H9 (cell line): ENCODE measurements around the gene NEDD4L. TPM values are rescaled to one million over a fixed set of nuclear protein-coding genes. Genes with fewer than 3 reads are reported as not detected.

Experiments
- DNase-seq: peaks from one replicate; pipeline ENCODE4 v3.0.0-alpha.2; 2017
- H2AFZ ChIP-seq: one replicate; pipeline ENCODE4 v1.6.1; 2013; ENCODE audit warnings: mild to moderate bottlenecking, low read length, control low read depth, moderate library complexity
- H2AK5ac ChIP-seq: 2 replicates; pipeline ENCODE4 v1.6.1; 2013; ENCODE audit warnings: low read length, control low read depth, mixed read lengths; ENCODE audit not compliant: insufficient read length
- H2BK120ac ChIP-seq: one replicate; pipeline ENCODE4 v1.6.1; 2013; ENCODE audit warnings: low read depth, mild to moderate bottlenecking, low read length, control low read depth, inconsistent platforms; ENCODE audit not compliant: poor library complexity, severe bottlenecking
- H2BK12ac ChIP-seq: 2 replicates; pipeline ENCODE4 v1.6.1; 2013; ENCODE audit warnings: low read length, control low read depth, mixed read lengths, low read depth; ENCODE audit not compliant: insufficient read length
- H2BK15ac ChIP-seq: 2 replicates; pipeline ENCODE4 v1.6.1; 2013; ENCODE audit warnings: low read depth, low read length, control low read depth
- H2BK20ac ChIP-seq: one replicate; pipeline ENCODE4 v1.6.1; 2013; ENCODE audit warnings: low read depth, mild to moderate bottlenecking, low read length, control low read depth, inconsistent platforms; ENCODE audit not compliant: poor library complexity, severe bottlenecking
- H2BK5ac ChIP-seq: 2 replicates; pipeline ENCODE4 v1.6.1; 2013; ENCODE audit warnings: low read length, control low read depth, mixed read lengths; ENCODE audit not compliant: insufficient read length
- H3K14ac ChIP-seq: 2 replicates; pipeline ENCODE4 v1.6.1; 2013; ENCODE audit warnings: low read length, control low read depth; ENCODE audit not compliant: insufficient read depth
- H3K18ac ChIP-seq: 2 replicates; pipeline ENCODE4 v1.6.1; 2013; ENCODE audit warnings: low read depth, mild to moderate bottlenecking, mixed read lengths, low read length, control low read depth; ENCODE audit not compliant: insufficient read length
- H3K23ac ChIP-seq: 2 replicates; pipeline ENCODE4 v1.6.1; 2013; ENCODE audit warnings: low read length, control low read depth, mixed read lengths, low read depth; ENCODE audit not compliant: insufficient read length
- H3K23me2 ChIP-seq: 2 replicates; pipeline ENCODE4 v1.6.1; 2013; ENCODE audit warnings: low read depth, mild to moderate bottlenecking, mixed read lengths, low read length, control low read depth; ENCODE audit not compliant: insufficient read length, poor library complexity, severe bottlenecking
- H3K27ac ChIP-seq: 2 replicates; pipeline ENCODE4 v1.5.1; 2013; ENCODE audit warnings: low read length, control low read depth, mixed read lengths, low read depth; ENCODE audit not compliant: insufficient read length
- H3K27me3 ChIP-seq: 2 replicates; pipeline ENCODE4 v1.6.1; 2013; ENCODE audit warnings: low read length, control low read depth, inconsistent platforms; ENCODE audit not compliant: insufficient read depth
- H3K4ac ChIP-seq: 2 replicates; pipeline ENCODE4 v1.6.1; 2013; ENCODE audit warnings: low read depth, mild to moderate bottlenecking, control low read depth, inconsistent platforms, low read length, moderate library complexity
- H3K4me1 ChIP-seq: 2 replicates; pipeline ENCODE4 v1.6.1; 2013; ENCODE audit warnings: low read length, control low read depth, inconsistent platforms; ENCODE audit not compliant: insufficient read depth
- H3K4me2 ChIP-seq: 2 replicates; pipeline ENCODE4 v1.6.1; 2013; ENCODE audit warnings: low read length, control low read depth, mixed read lengths; ENCODE audit not compliant: insufficient read length, insufficient read depth
- H3K56ac ChIP-seq: 2 replicates; pipeline ENCODE4 v1.6.1; 2013; ENCODE audit warnings: low read depth, mild to moderate bottlenecking, mixed read lengths, low read length, control low read depth; ENCODE audit not compliant: insufficient read length
- H3K79me1 ChIP-seq: 2 replicates; pipeline ENCODE4 v1.6.1; 2013; ENCODE audit warnings: low read depth, mild to moderate bottlenecking, moderate library complexity, low read length, control low read depth, inconsistent platforms; ENCODE audit not compliant: insufficient read depth, poor library complexity, severe bottlenecking
- H3K79me2 ChIP-seq: 2 replicates; pipeline ENCODE4 v1.6.1; 2013; ENCODE audit warnings: low read length, control low read depth, inconsistent platforms; ENCODE audit not compliant: insufficient read depth
- H3K9ac ChIP-seq: 2 replicates; pipeline ENCODE4 v1.6.1; 2013; ENCODE audit warnings: low read length, control low read depth, mixed read lengths; ENCODE audit not compliant: insufficient read length; ENCODE audit errors: extremely low read depth
- H3K9me3 ChIP-seq: one replicate; pipeline ENCODE4 v1.6.1; 2013; ENCODE audit warnings: low read depth, low read length, inconsistent platforms; ENCODE audit not compliant: control insufficient read depth
- H3T11ph ChIP-seq: one replicate; pipeline ENCODE4 v1.6.1; 2013; ENCODE audit warnings: mild to moderate bottlenecking, low read length, control low read depth, inconsistent platforms
- H4K20me1 ChIP-seq: one replicate; pipeline ENCODE4 v1.6.1; 2013; ENCODE audit not compliant: control insufficient read depth, insufficient read length, insufficient read depth
- H4K5ac ChIP-seq: 2 replicates; pipeline ENCODE4 v1.6.1; 2013; ENCODE audit warnings: low read depth, mild to moderate bottlenecking, mixed read lengths, low read length, control low read depth; ENCODE audit not compliant: insufficient read length
- H4K8ac ChIP-seq: replicated peaks from 2 replicates; pipeline ENCODE4 v1.6.1; 2013; ENCODE audit warnings: low read length, control low read depth, mixed read lengths, low read depth; ENCODE audit not compliant: insufficient read length
- H4K91ac ChIP-seq: 2 replicates; pipeline ENCODE4 v1.6.1; 2013; ENCODE audit warnings: low read depth, mild to moderate bottlenecking, moderate library complexity, mixed read lengths, low read length, control low read depth; ENCODE audit not compliant: insufficient read length
- H3K27ac Mint-ChIP-seq, 3 experiments: 2 replicates in 2 of 3; 3 replicates in 1 of 3; pipeline ENCODE4 v1.8.0; 2020 to 2021; ENCODE audit warnings: mixed read lengths in 3 of 3, mild to moderate bottlenecking in 1 of 3, moderate library complexity in 1 of 3
- H3K27me3 Mint-ChIP-seq: 2 replicates; pipeline ENCODE4 v1.8.0; 2021; ENCODE audit warnings: low read depth, mild to moderate bottlenecking, moderate library complexity, mixed read lengths
- H3K36me3 Mint-ChIP-seq, 3 experiments: 2 replicates in 2 of 3; 3 replicates in 1 of 3; pipeline ENCODE4 v1.8.0; 2020 to 2021; ENCODE audit warnings: low read depth in 3 of 3, mixed read lengths in 3 of 3; ENCODE audit not compliant: insufficient read depth in 1 of 3
- H3K4me1 Mint-ChIP-seq, 2 experiments: 2 replicates each; pipeline ENCODE4 v1.8.0; 2020; ENCODE audit warnings: mixed read lengths in 2 of 2
- H3K4me3 Mint-ChIP-seq, 2 experiments: 2 replicates in 1 of 2; 3 replicates in 1 of 2; pipeline ENCODE4 v1.8.0; 2020 to 2021; ENCODE audit warnings: mild to moderate bottlenecking in 2 of 2, mixed read lengths in 2 of 2, moderate library complexity in 1 of 2
- H3K9me3 Mint-ChIP-seq, 2 experiments: 2 replicates in 1 of 2; 3 replicates in 1 of 2; pipeline ENCODE4 v1.8.0; 2020; ENCODE audit warnings: mild to moderate bottlenecking in 2 of 2, mixed read lengths in 2 of 2, moderate library complexity in 1 of 2
- WGBS: extraction: QIAGEN DNeasy Blood & Tissue Kit; methylation state at CpG from one replicate; pipeline ENCODE4 v1.1.7; 2013; ENCODE audit warnings: missing lambda C conversion rate, low lambda C conversion rate, mixed read lengths; ENCODE audit not compliant: insufficient read length; ENCODE audit errors: extremely low coverage; 5-methylcytosine and 5-hydroxymethylcytosine counted together
- total RNA-seq: library from RNA; stranded (reverse); gene quantifications from 2 replicates; pipeline ENCODE4 v1.2.1, GENCODE V29; 2021
- TF ChIP-seq, protein P1 (sequence below): fragments of 200-600 bp; sonication (generic); conservative IDR thresholded peaks from 3 replicates; pipeline ENCODE4 v1.8.0; 2021; ENCODE audit warnings: antibody characterized with exemption, mild to moderate bottlenecking

NEDD4L gene
- total RNA-seq, 1 experiment from 2014 or later = 76.3 TPM

- Histone ChIP-seq H3K23ac (no peak overlapping the region), H3K4me1 (peaks cover 2% of the 10 kb centered on the region; the same call in 1 of the 2 replicates), H3K18ac (no peak overlapping the region), H3K4ac (no peak overlapping the region), H4K5ac (no peak overlapping the region), H3K79me2 (peaks cover 3% of the 10 kb centered on the region; the same call in 1 of the 2 replicates), H3K27me3 (no peaks in the 10 kb centered on the region), H3K56ac (no peak overlapping the region), H2BK15ac (no peak overlapping the region), H2BK5ac (no peak overlapping the region), H3T11ph (no peak overlapping the region), H4K8ac (no peak overlapping the region), H3K14ac (no peak overlapping the region), H2AFZ (no peak overlapping the region), H2AK5ac (no peak overlapping the region), H4K91ac (no peak overlapping the region), H3K23me2 (no peaks in the 10 kb centered on the region), H3K9ac (no peak overlapping the region), H3K79me1 (peaks cover 3% of the 10 kb centered on the region), H2BK120ac (no peak overlapping the region), H3K4me2 (no peak overlapping the region), H2BK20ac (no peak overlapping the region), H2BK12ac (no peak overlapping the region), H3K9me3 (no peaks in the 10 kb centered on the region), H3K27ac (no peak overlapping the region), H4K20me1 (no peaks in the 10 kb centered on the region)
- Mint-ChIP-seq H3K27ac (peak overlapping the region in 1 of 3 experiments; percentile 69; a peak in 2 of 7 replicates), H3K4me1 (peaks cover 0 to 3% of the 10 kb centered on the region in 2 experiments; a peak in 1 of 4 replicates), H3K27me3 (no peaks in the 10 kb centered on the region), H3K36me3 (peaks cover 0 to 7% (median 0%) of the 10 kb centered on the region in 3 experiments; a peak in 3 of 7 replicates), H3K9me3 (no peaks in the 10 kb centered on the region), H3K4me3 (no peak overlapping the region)
- no CpG with 5 or more reads among the region's 19 CpGs for WGBS
- TF ChIP-seq, protein P1, sequence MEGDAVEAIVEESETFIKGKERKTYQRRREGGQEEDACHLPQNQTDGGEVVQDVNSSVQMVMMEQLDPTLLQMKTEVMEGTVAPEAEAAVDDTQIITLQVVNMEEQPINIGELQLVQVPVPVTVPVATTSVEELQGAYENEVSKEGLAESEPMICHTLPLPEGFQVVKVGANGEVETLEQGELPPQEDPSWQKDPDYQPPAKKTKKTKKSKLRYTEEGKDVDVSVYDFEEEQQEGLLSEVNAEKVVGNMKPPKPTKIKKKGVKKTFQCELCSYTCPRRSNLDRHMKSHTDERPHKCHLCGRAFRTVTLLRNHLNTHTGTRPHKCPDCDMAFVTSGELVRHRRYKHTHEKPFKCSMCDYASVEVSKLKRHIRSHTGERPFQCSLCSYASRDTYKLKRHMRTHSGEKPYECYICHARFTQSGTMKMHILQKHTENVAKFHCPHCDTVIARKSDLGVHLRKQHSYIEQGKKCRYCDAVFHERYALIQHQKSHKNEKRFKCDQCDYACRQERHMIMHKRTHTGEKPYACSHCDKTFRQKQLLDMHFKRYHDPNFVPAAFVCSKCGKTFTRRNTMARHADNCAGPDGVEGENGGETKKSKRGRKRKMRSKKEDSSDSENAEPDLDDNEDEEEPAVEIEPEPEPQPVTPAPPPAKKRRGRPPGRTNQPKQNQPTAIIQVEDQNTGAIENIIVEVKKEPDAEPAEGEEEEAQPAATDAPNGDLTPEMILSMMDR = no peak
- DNase-seq = no peak
Measured at GRCh38 chr18:58128381-58129374, 84.7 kb downstream of the NEDD4L start.
